SK-N-SH (cell line): ENCODE results near the gene TMPRSS11D. TPM values are rescaled to one million over a fixed set of nuclear protein-coding genes. Genes with fewer than 3 reads are reported as not detected.

ENCODE experiments used
- CTCF ChIA-PET: fragments of 300-600, 350-600 bp; formaldehyde crosslinking; extraction: SDS; loops from one replicate; lab custom pipeline; 2021; lab: Yijun Ruan, JAX
- POLR2A ChIA-PET: fragments of 350-600 bp; sonication (Branson Sonifier 250); formaldehyde crosslinking; extraction: SDS; loops from one replicate; lab custom pipeline; 2020; ENCODE audit warnings: antibody characterized with exemption, inconsistent platforms; lab: Yijun Ruan, JAX
- DNase-seq: peaks from one replicate; pipeline ENCODE4 v3.0.0; 2012
- H2AFZ ChIP-seq: fragments of 200-600 bp; sonication (generic); 2 replicates; pipeline ENCODE4 v1.8.1; 2016; ENCODE audit warnings: antibody characterized with exemption, mild to moderate bottlenecking, low read depth
- H3F3A ChIP-seq: fragments of 200-600 bp; sonication (generic); replicated peaks from 2 replicates; pipeline ENCODE3; 2016; ENCODE audit warnings: antibody characterized with exemption, mild to moderate bottlenecking; ENCODE audit not compliant: insufficient read depth
- H3K27ac ChIP-seq, 2 experiments: fragments of 200-500 bp in 1 of 2; fragments of 200-600 bp in 1 of 2; sonication (Bioruptor generic) in 1 of 2; sonication (generic), shearing (Covaris generic) in 1 of 2; 2 replicates each; pipeline versions ENCODE4 v1.5.1 to v1.6.1; 2014 to 2016; ENCODE audit warnings: low read depth in 2 of 2, inconsistent platforms in 1 of 2, low read length in 1 of 2, mild to moderate bottlenecking in 1 of 2, mixed read lengths in 1 of 2
- H3K27me3 ChIP-seq: fragments of 200-600 bp; sonication (generic), shearing (Covaris generic); 2 replicates; pipeline ENCODE4 v1.6.1; 2016; ENCODE audit warnings: mixed run types; ENCODE audit not compliant: insufficient read depth
- H3K36me3 ChIP-seq, 2 experiments: fragments of 200-500 bp in 1 of 2; fragments of 200-600 bp in 1 of 2; sonication (Bioruptor generic) in 1 of 2; sonication (generic) in 1 of 2; replicated peaks in 1 of 2; 2 replicates each; pipeline versions ENCODE3 to v1.5.1; 2014 to 2016; ENCODE audit warnings: low read length in 1 of 2, mild to moderate bottlenecking in 1 of 2; ENCODE audit not compliant: insufficient read depth in 2 of 2, control insufficient read depth in 1 of 2
- H3K4me1 ChIP-seq, 2 experiments: fragments of 200-500 bp in 1 of 2; fragments of 200-600 bp in 1 of 2; sonication (Bioruptor generic) in 1 of 2; sonication (generic), shearing (Covaris generic) in 1 of 2; 2 replicates each; pipeline versions ENCODE4 v1.5.1 to v1.6.1; 2014 to 2016; ENCODE audit warnings: low read depth in 1 of 2, low read length in 1 of 2, mixed run types in 1 of 2; ENCODE audit not compliant: insufficient read depth in 2 of 2, control insufficient read depth in 1 of 2
- H3K4me2 ChIP-seq: fragments of 200-600 bp; sonication (generic), shearing (Covaris generic); 2 replicates; pipeline ENCODE4 v1.6.1; 2017; ENCODE audit warnings: mixed run types
- H3K4me3 ChIP-seq, 2 experiments: fragments of 200-500 bp in 1 of 2; fragments of 200-600 bp in 1 of 2; sonication (Bioruptor generic) in 1 of 2; sonication (generic), shearing (Covaris generic) in 1 of 2; 2 replicates each; pipeline versions ENCODE4 v1.5.1 to v1.8.1; 2014 to 2016; ENCODE audit warnings: low read depth in 2 of 2, inconsistent platforms in 1 of 2, low read length in 1 of 2, mild to moderate bottlenecking in 1 of 2, mixed read lengths in 1 of 2, moderate library complexity in 1 of 2
- H3K79me2 ChIP-seq: fragments of 200-600 bp; sonication (generic); 2 replicates; pipeline ENCODE4 v1.8.1; 2017; ENCODE audit warnings: mild to moderate bottlenecking; ENCODE audit not compliant: insufficient read depth
- H3K9ac ChIP-seq: fragments of 200-600 bp; sonication (generic); 2 replicates; pipeline ENCODE4 v1.6.1; 2017; ENCODE audit warnings: mixed run types
- H3K9me2 ChIP-seq: fragments of 200-600 bp; sonication (generic); 2 replicates; pipeline ENCODE4 v1.6.1; 2017; ENCODE audit warnings: mixed run types
- H3K9me3 ChIP-seq: fragments of 200-600 bp; sonication (generic); 2 replicates; pipeline ENCODE4 v1.6.1; 2017; ENCODE audit warnings: mixed run types, mild to moderate bottlenecking, moderate library complexity
- H4K20me1 ChIP-seq: fragments of 200-600 bp; sonication (generic); 2 replicates; pipeline ENCODE4 v1.6.1; 2017; ENCODE audit warnings: mild to moderate bottlenecking, mixed run types; ENCODE audit not compliant: insufficient read depth
- CHD2 ChIP-seq: fragments of 150-350 bp; IDR thresholded peaks from 2 replicates; pipeline ENCODE4 v1.6.1; 2018; ENCODE audit warnings: low read length; ENCODE audit not compliant: partially characterized antibody
- EP300 ChIP-seq, 2 experiments: IDR thresholded peaks; 2 replicates each; pipeline versions ENCODE4 v1.4.0 to v1.6.1; 2012; ENCODE audit warnings: borderline replicate concordance in 1 of 2, low read depth in 1 of 2, low read length in 1 of 2
- EZH2phosphoT487 ChIP-seq: fragments of 200-600 bp; sonication (generic); IDR thresholded peaks from 2 replicates; pipeline ENCODE4 v1.6.1; 2017; ENCODE audit warnings: low read depth, mixed run types, mild to moderate bottlenecking, antibody characterized with exemption, moderate library complexity, borderline replicate concordance
- FOXM1 ChIP-seq: IDR thresholded peaks from 2 replicates; pipeline ENCODE4 v1.4.0; 2012; ENCODE audit warnings: low read depth, mild to moderate bottlenecking
- GABPA ChIP-seq: IDR thresholded peaks from 2 replicates; pipeline ENCODE4 v1.4.0; 2012; ENCODE audit warnings: low read depth, mild to moderate bottlenecking
- GATA2 ChIP-seq: sonication (generic); formaldehyde crosslinking; IDR thresholded peaks from 2 replicates; pipeline ENCODE4 v1.5.0; 2020; ENCODE audit warnings: mild to moderate bottlenecking, missing genetic modification reagents
- IRF3 ChIP-seq: fragments of 150-350 bp; IDR thresholded peaks from 2 replicates; pipeline ENCODE4 v1.6.1; 2016; ENCODE audit warnings: mild to moderate bottlenecking, low read depth, low read length
- JUND ChIP-seq: IDR thresholded peaks from 2 replicates; pipeline ENCODE4 v1.4.0; 2012
- MEF2A ChIP-seq: IDR thresholded peaks from 2 replicates; pipeline ENCODE4 v1.4.0; 2012; ENCODE audit warnings: low read depth, borderline replicate concordance
- MXI1 ChIP-seq: IDR thresholded peaks from 2 replicates; pipeline ENCODE4 v1.6.1; 2012; ENCODE audit warnings: mild to moderate bottlenecking, low read depth, low read length, improper control_type of control experiment
- NRF1 ChIP-seq: IDR thresholded peaks from 2 replicates; pipeline ENCODE4 v1.6.1; 2012; ENCODE audit warnings: low read depth, mild to moderate bottlenecking, low read length
- RCOR1 ChIP-seq: fragments of 150-350 bp; IDR thresholded peaks from 2 replicates; pipeline ENCODE4 v1.6.1; 2017; ENCODE audit warnings: antibody characterized with exemption, low read length
- RXRA ChIP-seq: IDR thresholded peaks from 2 replicates; pipeline ENCODE4 v1.4.0; 2012; ENCODE audit warnings: low read depth, mild to moderate bottlenecking, borderline replicate concordance
- SIN3A ChIP-seq: IDR thresholded peaks from 2 replicates; pipeline ENCODE4 v1.6.1; 2012; ENCODE audit warnings: low read depth, mild to moderate bottlenecking, low read length, moderate library complexity, borderline replicate concordance
- TAF1 ChIP-seq: IDR thresholded peaks from 2 replicates; pipeline ENCODE4 v1.6.1; 2012; ENCODE audit warnings: low read depth, mild to moderate bottlenecking, low read length, moderate library complexity, borderline replicate concordance
- USF1 ChIP-seq: IDR thresholded peaks from 2 replicates; pipeline ENCODE4 v1.4.0; 2012; ENCODE audit warnings: low read depth, borderline replicate concordance
- ZBTB33 ChIP-seq: IDR thresholded peaks from 2 replicates; pipeline ENCODE4 v1.4.0; 2012; ENCODE audit warnings: low read depth, borderline replicate concordance
- WGBS: methylation state at CpG from one replicate; pipeline ENCODE4 v1.1.6; 2017; ENCODE audit warnings: low lambda C conversion rate; 5-methylcytosine and 5-hydroxymethylcytosine counted together
- polyA plus RNA-seq, 3 experiments: library from polyadenylated mRNA; depleted of rRNA; stranded (reverse); fragments of >200 nt; gene quantifications; 2 replicates each; pipeline ENCODE4 v1.2.3, GENCODE V29; 2012
- TF ChIP-seq, protein P1 (sequence below): IDR thresholded peaks from 2 replicates; pipeline ENCODE4 v1.4.0; 2012; ENCODE audit warnings: low read depth
- TF ChIP-seq, protein P2 (sequence below): fragments of 200-600 bp; sonication (generic); IDR thresholded peaks from 2 replicates; pipeline ENCODE4 v1.6.1; 2017; ENCODE audit warnings: antibody characterized with exemption, mild to moderate bottlenecking, moderate library complexity
- TF ChIP-seq, protein P3 (sequence below): IDR thresholded peaks from 2 replicates; pipeline ENCODE4 v1.6.1; 2012; ENCODE audit warnings: mild to moderate bottlenecking, low read depth, low read length, moderate library complexity

Gene TMPRSS11D
- polyA plus RNA-seq, 1 of the 3 experiments (the other 2 are of a cell fraction), result 0.02 TPM

- TF ChIP-seq EZH2phosphoT487 (no peak), SIN3A (no peak), RXRA (no peak), JUND (no peak), FOXM1 (no peak), CHD2 (no peak), NRF1 (no peak), EP300 (IDR thresholded peaks at IDR 0.05; ENCODE audit: borderline replicate concordance in 1 of 2, low read depth in 1 of 2, low read length in 1 of 2) (no peak), GATA2 (CRISPR knock-in tag) (no peak), ZBTB33 (no peak), USF1 (no peak), IRF3 (no peak), MXI1 (no peak), TAF1 (no peak), RCOR1 (no peak), MEF2A (no peak), GABPA (no peak)
- TF ChIP-seq, protein P1, sequence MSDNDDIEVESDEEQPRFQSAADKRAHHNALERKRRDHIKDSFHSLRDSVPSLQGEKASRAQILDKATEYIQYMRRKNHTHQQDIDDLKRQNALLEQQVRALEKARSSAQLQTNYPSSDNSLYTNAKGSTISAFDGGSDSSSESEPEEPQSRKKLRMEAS, result no peak
- TF ChIP-seq, protein P2, sequence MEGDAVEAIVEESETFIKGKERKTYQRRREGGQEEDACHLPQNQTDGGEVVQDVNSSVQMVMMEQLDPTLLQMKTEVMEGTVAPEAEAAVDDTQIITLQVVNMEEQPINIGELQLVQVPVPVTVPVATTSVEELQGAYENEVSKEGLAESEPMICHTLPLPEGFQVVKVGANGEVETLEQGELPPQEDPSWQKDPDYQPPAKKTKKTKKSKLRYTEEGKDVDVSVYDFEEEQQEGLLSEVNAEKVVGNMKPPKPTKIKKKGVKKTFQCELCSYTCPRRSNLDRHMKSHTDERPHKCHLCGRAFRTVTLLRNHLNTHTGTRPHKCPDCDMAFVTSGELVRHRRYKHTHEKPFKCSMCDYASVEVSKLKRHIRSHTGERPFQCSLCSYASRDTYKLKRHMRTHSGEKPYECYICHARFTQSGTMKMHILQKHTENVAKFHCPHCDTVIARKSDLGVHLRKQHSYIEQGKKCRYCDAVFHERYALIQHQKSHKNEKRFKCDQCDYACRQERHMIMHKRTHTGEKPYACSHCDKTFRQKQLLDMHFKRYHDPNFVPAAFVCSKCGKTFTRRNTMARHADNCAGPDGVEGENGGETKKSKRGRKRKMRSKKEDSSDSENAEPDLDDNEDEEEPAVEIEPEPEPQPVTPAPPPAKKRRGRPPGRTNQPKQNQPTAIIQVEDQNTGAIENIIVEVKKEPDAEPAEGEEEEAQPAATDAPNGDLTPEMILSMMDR, result no peak
- TF ChIP-seq, protein P3, sequence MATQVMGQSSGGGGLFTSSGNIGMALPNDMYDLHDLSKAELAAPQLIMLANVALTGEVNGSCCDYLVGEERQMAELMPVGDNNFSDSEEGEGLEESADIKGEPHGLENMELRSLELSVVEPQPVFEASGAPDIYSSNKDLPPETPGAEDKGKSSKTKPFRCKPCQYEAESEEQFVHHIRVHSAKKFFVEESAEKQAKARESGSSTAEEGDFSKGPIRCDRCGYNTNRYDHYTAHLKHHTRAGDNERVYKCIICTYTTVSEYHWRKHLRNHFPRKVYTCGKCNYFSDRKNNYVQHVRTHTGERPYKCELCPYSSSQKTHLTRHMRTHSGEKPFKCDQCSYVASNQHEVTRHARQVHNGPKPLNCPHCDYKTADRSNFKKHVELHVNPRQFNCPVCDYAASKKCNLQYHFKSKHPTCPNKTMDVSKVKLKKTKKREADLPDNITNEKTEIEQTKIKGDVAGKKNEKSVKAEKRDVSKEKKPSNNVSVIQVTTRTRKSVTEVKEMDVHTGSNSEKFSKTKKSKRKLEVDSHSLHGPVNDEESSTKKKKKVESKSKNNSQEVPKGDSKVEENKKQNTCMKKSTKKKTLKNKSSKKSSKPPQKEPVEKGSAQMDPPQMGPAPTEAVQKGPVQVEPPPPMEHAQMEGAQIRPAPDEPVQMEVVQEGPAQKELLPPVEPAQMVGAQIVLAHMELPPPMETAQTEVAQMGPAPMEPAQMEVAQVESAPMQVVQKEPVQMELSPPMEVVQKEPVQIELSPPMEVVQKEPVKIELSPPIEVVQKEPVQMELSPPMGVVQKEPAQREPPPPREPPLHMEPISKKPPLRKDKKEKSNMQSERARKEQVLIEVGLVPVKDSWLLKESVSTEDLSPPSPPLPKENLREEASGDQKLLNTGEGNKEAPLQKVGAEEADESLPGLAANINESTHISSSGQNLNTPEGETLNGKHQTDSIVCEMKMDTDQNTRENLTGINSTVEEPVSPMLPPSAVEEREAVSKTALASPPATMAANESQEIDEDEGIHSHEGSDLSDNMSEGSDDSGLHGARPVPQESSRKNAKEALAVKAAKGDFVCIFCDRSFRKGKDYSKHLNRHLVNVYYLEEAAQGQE, result no peak
- H3K79me2 ChIP-seq, result no peaks in the 10 kb centered on the region
- H2AFZ ChIP-seq, result no peak overlapping the region
- no peak overlapping the region for H3K4me2 ChIP-seq
- no peaks in the 10 kb centered on the region for H3K9me2 ChIP-seq
- H3K27ac ChIP-seq, result no peak overlapping the region
- H3K9me3 ChIP-seq, result no peaks in the 10 kb centered on the region
- H3K4me1 ChIP-seq, result peaks cover 0 to 5% of the 10 kb centered on the region in 2 experiments; a peak in 1 of 4 replicates
- WGBS, result 83% methylated on average over 2 of the region's 3 CpGs
- ChIA-PET CTCF (interaction anchor here (1.7 kb wide), 1 partner anchor 17 kb away, joined by 7 read pairs; no protein-coding TSS in a partner anchor), POLR2A (no interaction called here)
- H3K4me3 ChIP-seq, result no peak overlapping the region
- H3K27me3 ChIP-seq, result no peaks in the 10 kb centered on the region
- H3F3A ChIP-seq, result no peaks in the 10 kb centered on the region
- DNase-seq, result no peak
- no peaks in the 10 kb centered on the region for H3K36me3 ChIP-seq
- H4K20me1 ChIP-seq, result no peaks in the 10 kb centered on the region
- H3K9ac ChIP-seq, result no peak overlapping the region
These were observed 43.4 kb upstream of the TMPRSS11D start for GRCh38 chr4:67927251-67927650.
